ENCODE data around the gene MACROD1. TPM values are rescaled to one million over a fixed set of nuclear protein-coding genes. Genes with fewer than 3 reads are reported as not detected.

The MACROD1 gene
- total and polyA plus RNA-seq, 9 of the 15 experiments (the other 6 are each of a cell fraction or from before 2014, with no cell fraction given), result 1.1 to 60.0 (median 26.4) TPM

DNA sequence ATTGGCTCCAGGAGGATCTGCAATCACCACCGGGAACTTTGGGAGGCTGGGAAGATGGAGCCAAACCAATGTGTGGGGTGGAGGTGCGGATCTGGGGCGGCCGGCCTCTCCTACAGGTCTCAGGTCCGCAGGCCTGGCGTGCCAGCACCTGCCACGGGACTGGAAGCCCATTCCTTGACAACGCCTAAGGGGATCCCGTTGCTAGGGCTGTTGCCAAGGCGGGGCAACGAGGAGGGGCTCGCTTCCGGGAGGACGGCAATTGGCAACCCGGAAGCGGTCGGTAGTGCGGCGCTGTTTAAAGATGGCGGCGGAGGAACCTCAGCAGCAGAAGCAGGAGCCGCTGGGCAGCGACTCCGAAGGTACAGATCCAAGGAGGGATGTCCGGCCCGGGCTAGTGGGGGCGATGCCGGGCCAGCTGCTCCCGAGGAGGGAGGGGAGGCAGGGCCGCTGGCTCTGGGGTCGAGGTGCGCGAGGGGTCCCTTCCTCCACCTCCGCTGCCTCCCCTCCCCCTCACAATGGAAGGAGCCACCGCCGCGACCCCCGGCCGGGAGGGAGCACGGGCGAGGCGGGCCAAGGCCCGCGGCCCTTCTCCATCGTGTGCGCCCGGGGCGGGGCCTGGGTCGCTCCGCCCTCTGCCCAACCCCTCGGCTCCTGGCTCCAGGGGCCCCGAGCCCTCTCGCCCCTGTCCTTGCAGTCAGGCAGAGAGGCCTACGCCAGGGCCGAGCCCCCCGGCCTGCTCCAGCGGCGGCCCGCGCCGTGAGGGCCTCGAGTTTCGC lies 179.6 kb downstream of the MACROD1 start, which contains the start of gene OTUB1 (continued):
- TF ChIP-seq TGIF2 (CRISPR knock-in tag; IDR thresholded peaks at IDR 0.05) (no peak), HDAC8 (tag; IDR thresholded peaks at IDR 0.05) (no peak), FUS (optimal IDR thresholded peaks at IDR 0.05; ENCODE audit: low read depth, low read length) (no peak), KLF1 (tag; IDR thresholded peaks at IDR 0.05) (peak; percentile 55; the same call in 1 of the 2 replicates), BRCA1 (IDR thresholded peaks at IDR 0.05) (no peak), BRCA1 (CRISPR knock-in tag; IDR thresholded peaks at IDR 0.05) (no peak), NRF1 (conservative IDR thresholded peaks at IDR 0.05 in 1 of 2, IDR thresholded peaks at IDR 0.05 in 1 of 2) (no peak; a peak in 1 of 4 replicates), HNRNPLL (IDR thresholded peaks at IDR 0.05; ENCODE audit: low read depth, low read length, poor library complexity, severe bottlenecking) (no peak), PHF8 (IDR thresholded peaks at IDR 0.05; ENCODE audit: borderline replicate concordance, low read length) (peak; percentile 95; the same call in 1 of the 2 replicates), ZNF280A (IDR thresholded peaks at IDR 0.05; ENCODE audit: low read depth, partially characterized antibody) (no peak), ZNF76 (CRISPR knock-in tag; IDR thresholded peaks at IDR 0.05; ENCODE audit: borderline replicate concordance) (no peak), ZFP1 (CRISPR knock-in tag; IDR thresholded peaks at IDR 0.05) (no peak), SRSF9 (IDR thresholded peaks at IDR 0.05; ENCODE audit: borderline replicate concordance, low read depth, low read length) (no peak), FOXJ2 (tag; IDR thresholded peaks at IDR 0.05) (peak; percentile 39; the same call in 1 of the 2 replicates), ZNF318 (IDR thresholded peaks at IDR 0.05; ENCODE audit: borderline replicate concordance in 1 of 2, low read depth in 1 of 2) (no peak)
- TF ChIP-seq, protein P1, sequence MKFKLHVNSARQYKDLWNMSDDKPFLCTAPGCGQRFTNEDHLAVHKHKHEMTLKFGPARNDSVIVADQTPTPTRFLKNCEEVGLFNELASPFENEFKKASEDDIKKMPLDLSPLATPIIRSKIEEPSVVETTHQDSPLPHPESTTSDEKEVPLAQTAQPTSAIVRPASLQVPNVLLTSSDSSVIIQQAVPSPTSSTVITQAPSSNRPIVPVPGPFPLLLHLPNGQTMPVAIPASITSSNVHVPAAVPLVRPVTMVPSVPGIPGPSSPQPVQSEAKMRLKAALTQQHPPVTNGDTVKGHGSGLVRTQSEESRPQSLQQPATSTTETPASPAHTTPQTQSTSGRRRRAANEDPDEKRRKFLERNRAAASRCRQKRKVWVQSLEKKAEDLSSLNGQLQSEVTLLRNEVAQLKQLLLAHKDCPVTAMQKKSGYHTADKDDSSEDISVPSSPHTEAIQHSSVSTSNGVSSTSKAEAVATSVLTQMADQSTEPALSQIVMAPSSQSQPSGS (CRISPR knock-in tag; IDR thresholded peaks at IDR 0.05), result no peak
